Neural cell (in vitro differentiated cells): ENCODE results near the gene TMEM218. TPM values are rescaled to one million over a fixed set of nuclear protein-coding genes. Genes with fewer than 3 reads are reported as not detected.

Experiments used
- H2AFZ ChIP-seq: fragments of 200-600, 300-800 bp; sonication (generic), shearing (Covaris generic); 2 replicates; pipeline ENCODE4 v1.6.0; 2014; ENCODE audit warnings: low read depth, mild to moderate bottlenecking, antibody characterized with exemption, low read length, moderate library complexity
- H3F3A ChIP-seq: fragments of 200-600 bp; shearing (Covaris generic); 2 replicates; pipeline ENCODE4 v1.6.1; 2016; ENCODE audit warnings: mild to moderate bottlenecking, moderate library complexity, mixed read lengths, antibody characterized with exemption, low read length; ENCODE audit not compliant: insufficient read depth, poor library complexity, severe bottlenecking
- H3K27ac ChIP-seq: fragments of 200-600, 300-800 bp; sonication (generic), shearing (Covaris generic); 2 replicates; pipeline ENCODE4 v1.5.1; 2014; ENCODE audit warnings: mild to moderate bottlenecking, low read length, moderate library complexity
- H3K27me3 ChIP-seq: fragments of 300-800, 200-600 bp; sonication (generic), shearing (Covaris generic); 2 replicates; pipeline ENCODE4 v1.6.0; 2014; ENCODE audit warnings: mild to moderate bottlenecking, low read depth, low read length, moderate library complexity; ENCODE audit not compliant: insufficient read depth
- H3K36me3 ChIP-seq: fragments of 300-800, 200-600 bp; sonication (generic), shearing (Covaris generic); 2 replicates; pipeline ENCODE4 v1.5.1; 2014; ENCODE audit warnings: mild to moderate bottlenecking, antibody characterized with exemption, low read length, moderate library complexity; ENCODE audit not compliant: insufficient read depth
- H3K4me2 ChIP-seq: fragments of 300-800, 200-600 bp; sonication (generic), shearing (Covaris generic); 2 replicates; pipeline ENCODE4 v1.6.0; 2014; ENCODE audit warnings: mild to moderate bottlenecking, low read length
- H3K4me3 ChIP-seq: fragments of 300-800, 200-600 bp; sonication (generic), shearing (Covaris generic); 2 replicates; pipeline ENCODE4 v1.5.1; 2014; ENCODE audit warnings: mild to moderate bottlenecking, low read length, moderate library complexity
- H3K79me2 ChIP-seq: fragments of 200-600 bp; shearing (Covaris generic); replicated peaks from 2 replicates; pipeline ENCODE4 v1.6.0; 2014; ENCODE audit warnings: mild to moderate bottlenecking, low read length, moderate library complexity; ENCODE audit not compliant: insufficient read depth
- H3K9ac ChIP-seq: fragments of 300-800, 200-600 bp; sonication (generic), shearing (Covaris generic); 2 replicates; pipeline ENCODE4 v1.6.1; 2016; ENCODE audit warnings: mild to moderate bottlenecking, low read length, mixed read lengths
- H3K9me2 ChIP-seq: fragments of 200-600 bp; shearing (Covaris generic); 2 replicates; pipeline ENCODE4 v1.6.1; 2016; ENCODE audit warnings: mild to moderate bottlenecking, low read length, mixed read lengths; ENCODE audit not compliant: insufficient read depth
- H3K9me3 ChIP-seq: fragments of 200-600, 300-800 bp; sonication (generic), shearing (Covaris generic); 2 replicates; pipeline ENCODE4 v1.6.1; 2016; ENCODE audit warnings: mild to moderate bottlenecking, mixed run types, low read length, moderate library complexity, mixed read lengths
- H4K20me1 ChIP-seq: fragments of 200-600 bp; shearing (Covaris generic); 2 replicates; pipeline ENCODE4 v1.6.1; 2016; ENCODE audit warnings: mild to moderate bottlenecking, mixed run types; ENCODE audit not compliant: insufficient read depth
- EP300 ChIP-seq: fragments of 450-650 bp; conservative IDR thresholded peaks from 2 replicates; pipeline ENCODE4 v1.6.1; 2014; ENCODE audit warnings: antibody characterized with exemption, mild to moderate bottlenecking, moderate library complexity; ENCODE audit not compliant: poor library complexity, severe bottlenecking
- EZH2 ChIP-seq: fragments of 200-600, 300-800 bp; shearing (Covaris generic), sonication (generic); IDR thresholded peaks from 2 replicates; pipeline ENCODE4 v1.6.1; 2014; ENCODE audit warnings: antibody characterized with exemption, low read length, borderline replicate concordance, mild to moderate bottlenecking; ENCODE audit not compliant: insufficient read depth, poor library complexity, severe bottlenecking
- MXI1 ChIP-seq: fragments of 450-650 bp; conservative IDR thresholded peaks from 2 replicates; pipeline ENCODE4 v1.6.1; 2014; ENCODE audit warnings: antibody characterized with exemption, mild to moderate bottlenecking; ENCODE audit not compliant: poor library complexity, severe bottlenecking
- POLR2AphosphoS5 ChIP-seq: IDR thresholded peaks from 2 replicates; pipeline ENCODE4 v1.6.1; 2012
- RAD21 ChIP-seq: fragments of 450-650 bp; conservative IDR thresholded peaks from 2 replicates; pipeline ENCODE4 v1.6.1; 2014; ENCODE audit warnings: antibody characterized with exemption, mild to moderate bottlenecking, moderate library complexity
- SMC3 ChIP-seq: fragments of 450-650 bp; conservative IDR thresholded peaks from 2 replicates; pipeline ENCODE4 v1.6.1; 2014; ENCODE audit warnings: antibody characterized with exemption, mild to moderate bottlenecking, moderate library complexity; ENCODE audit not compliant: poor library complexity
- TAF1 ChIP-seq: IDR thresholded peaks from 2 replicates; pipeline ENCODE4 v1.6.1; 2012; ENCODE audit warnings: low read depth
- polyA plus RNA-seq: library from polyadenylated mRNA; depleted of rRNA; stranded (reverse); fragments of >200 nt; gene quantifications from 2 replicates; pipeline ENCODE4 v1.2.3, GENCODE V29; 2014
- TF ChIP-seq, protein P1 (sequence below): fragments of 450-650 bp; IDR thresholded peaks from 2 replicates; pipeline ENCODE4 v1.5.1; 2014; ENCODE audit warnings: antibody characterized with exemption, mild to moderate bottlenecking, moderate library complexity; ENCODE audit not compliant: poor library complexity, severe bottlenecking
- TF ChIP-seq, protein P2 (sequence below): IDR thresholded peaks from 2 replicates; pipeline ENCODE4 v1.6.1; 2012; ENCODE audit warnings: borderline replicate concordance

TMEM218 gene
- polyA plus RNA-seq, 1 donor from 2014 or later: 70.0 TPM

DNA sequence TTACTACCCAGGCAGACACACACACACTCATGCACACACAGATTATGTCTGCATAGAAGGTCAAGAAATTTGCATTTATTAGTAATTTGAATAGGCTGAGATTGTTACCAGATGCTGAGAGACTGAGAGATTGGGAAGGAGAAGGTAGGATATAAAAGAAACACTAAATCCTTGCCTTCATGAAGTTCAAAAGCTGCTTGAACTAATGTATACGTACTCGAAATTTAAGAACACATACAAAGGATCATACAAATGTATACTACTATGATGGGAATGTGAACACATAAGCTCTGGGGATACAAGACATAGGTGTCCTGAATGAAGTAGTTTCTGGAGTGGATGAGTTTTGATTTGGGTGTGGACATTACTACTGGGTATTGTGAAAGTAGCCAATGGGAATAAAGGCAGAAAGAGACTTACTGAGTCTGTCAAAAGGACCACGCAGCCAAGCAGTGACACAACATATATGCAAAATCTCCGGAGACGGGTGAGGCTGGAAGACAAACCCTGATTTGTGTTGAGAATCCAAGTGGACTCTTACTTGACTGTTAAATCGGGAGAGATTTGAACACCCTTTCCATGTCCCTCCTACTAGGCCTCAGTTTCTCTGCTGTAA lies 45.8 kb upstream of the TMEM218 start:
- H3K4me2 ChIP-seq: no peak overlapping the region
- no peaks in the 10 kb centered on the region for H3K9me3 ChIP-seq
- H4K20me1 ChIP-seq: no peaks in the 10 kb centered on the region
- H3K79me2 ChIP-seq: no peaks in the 10 kb centered on the region
- no peak overlapping the region for H3K4me3 ChIP-seq
- no peak overlapping the region for H3K9ac ChIP-seq
- H2AFZ ChIP-seq: no peak overlapping the region
- no peaks in the 10 kb centered on the region for H3K9me2 ChIP-seq
- no peaks in the 10 kb centered on the region for H3K36me3 ChIP-seq
- no peak for TF ChIP-seq EP300
- TF ChIP-seq, protein P1, sequence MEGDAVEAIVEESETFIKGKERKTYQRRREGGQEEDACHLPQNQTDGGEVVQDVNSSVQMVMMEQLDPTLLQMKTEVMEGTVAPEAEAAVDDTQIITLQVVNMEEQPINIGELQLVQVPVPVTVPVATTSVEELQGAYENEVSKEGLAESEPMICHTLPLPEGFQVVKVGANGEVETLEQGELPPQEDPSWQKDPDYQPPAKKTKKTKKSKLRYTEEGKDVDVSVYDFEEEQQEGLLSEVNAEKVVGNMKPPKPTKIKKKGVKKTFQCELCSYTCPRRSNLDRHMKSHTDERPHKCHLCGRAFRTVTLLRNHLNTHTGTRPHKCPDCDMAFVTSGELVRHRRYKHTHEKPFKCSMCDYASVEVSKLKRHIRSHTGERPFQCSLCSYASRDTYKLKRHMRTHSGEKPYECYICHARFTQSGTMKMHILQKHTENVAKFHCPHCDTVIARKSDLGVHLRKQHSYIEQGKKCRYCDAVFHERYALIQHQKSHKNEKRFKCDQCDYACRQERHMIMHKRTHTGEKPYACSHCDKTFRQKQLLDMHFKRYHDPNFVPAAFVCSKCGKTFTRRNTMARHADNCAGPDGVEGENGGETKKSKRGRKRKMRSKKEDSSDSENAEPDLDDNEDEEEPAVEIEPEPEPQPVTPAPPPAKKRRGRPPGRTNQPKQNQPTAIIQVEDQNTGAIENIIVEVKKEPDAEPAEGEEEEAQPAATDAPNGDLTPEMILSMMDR: no peak
- TF ChIP-seq, protein P2, sequence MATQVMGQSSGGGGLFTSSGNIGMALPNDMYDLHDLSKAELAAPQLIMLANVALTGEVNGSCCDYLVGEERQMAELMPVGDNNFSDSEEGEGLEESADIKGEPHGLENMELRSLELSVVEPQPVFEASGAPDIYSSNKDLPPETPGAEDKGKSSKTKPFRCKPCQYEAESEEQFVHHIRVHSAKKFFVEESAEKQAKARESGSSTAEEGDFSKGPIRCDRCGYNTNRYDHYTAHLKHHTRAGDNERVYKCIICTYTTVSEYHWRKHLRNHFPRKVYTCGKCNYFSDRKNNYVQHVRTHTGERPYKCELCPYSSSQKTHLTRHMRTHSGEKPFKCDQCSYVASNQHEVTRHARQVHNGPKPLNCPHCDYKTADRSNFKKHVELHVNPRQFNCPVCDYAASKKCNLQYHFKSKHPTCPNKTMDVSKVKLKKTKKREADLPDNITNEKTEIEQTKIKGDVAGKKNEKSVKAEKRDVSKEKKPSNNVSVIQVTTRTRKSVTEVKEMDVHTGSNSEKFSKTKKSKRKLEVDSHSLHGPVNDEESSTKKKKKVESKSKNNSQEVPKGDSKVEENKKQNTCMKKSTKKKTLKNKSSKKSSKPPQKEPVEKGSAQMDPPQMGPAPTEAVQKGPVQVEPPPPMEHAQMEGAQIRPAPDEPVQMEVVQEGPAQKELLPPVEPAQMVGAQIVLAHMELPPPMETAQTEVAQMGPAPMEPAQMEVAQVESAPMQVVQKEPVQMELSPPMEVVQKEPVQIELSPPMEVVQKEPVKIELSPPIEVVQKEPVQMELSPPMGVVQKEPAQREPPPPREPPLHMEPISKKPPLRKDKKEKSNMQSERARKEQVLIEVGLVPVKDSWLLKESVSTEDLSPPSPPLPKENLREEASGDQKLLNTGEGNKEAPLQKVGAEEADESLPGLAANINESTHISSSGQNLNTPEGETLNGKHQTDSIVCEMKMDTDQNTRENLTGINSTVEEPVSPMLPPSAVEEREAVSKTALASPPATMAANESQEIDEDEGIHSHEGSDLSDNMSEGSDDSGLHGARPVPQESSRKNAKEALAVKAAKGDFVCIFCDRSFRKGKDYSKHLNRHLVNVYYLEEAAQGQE: no peak
- TF ChIP-seq EZH2: no peak
- TF ChIP-seq POLR2AphosphoS5: no peak
- no peak for TF ChIP-seq TAF1
- no peak for TF ChIP-seq SMC3
- no peak for TF ChIP-seq RAD21
- TF ChIP-seq MXI1: no peak
- H3K27ac ChIP-seq: no peak overlapping the region
- no peaks in the 10 kb centered on the region for H3K27me3 ChIP-seq
- H3F3A ChIP-seq: no peaks in the 10 kb centered on the region

DNA sequence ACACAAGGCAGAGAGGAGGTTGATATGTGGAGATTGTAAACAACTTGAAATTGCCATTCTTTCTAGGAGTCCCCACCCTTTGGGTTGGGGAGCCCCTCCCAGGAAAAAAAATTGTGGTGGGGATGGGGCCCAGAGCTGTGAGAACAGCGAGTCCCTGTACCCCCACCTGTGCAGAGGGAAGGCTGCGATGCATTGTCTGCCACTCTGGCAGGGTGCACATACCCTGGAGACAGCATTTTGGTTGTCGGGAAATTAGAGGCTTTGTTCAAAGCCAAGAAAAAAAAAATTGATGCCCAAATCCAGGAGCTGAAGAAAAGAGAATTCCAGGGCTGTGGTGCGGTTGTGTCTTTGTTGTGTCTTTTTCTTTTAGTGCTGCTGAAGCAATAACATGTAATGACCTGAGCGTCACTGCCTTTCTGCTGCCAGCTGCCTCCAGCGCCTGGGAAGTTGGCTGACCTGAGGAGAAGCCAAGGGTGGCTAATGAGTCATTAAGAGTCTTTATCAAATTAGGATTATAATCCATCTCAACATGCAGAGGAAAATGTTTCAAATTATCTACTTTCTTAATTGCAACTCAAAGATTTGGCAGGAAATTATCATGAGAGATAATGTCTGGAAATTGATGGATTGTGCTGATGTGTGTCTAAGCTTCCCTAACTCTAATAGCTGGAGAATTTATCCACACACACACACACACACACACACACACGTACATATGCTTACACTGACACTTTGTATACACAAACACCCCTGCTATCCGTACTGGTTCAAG lies 45.1 kb upstream of the TMEM218 start:
- TF ChIP-seq, protein P2: no peak
- TF ChIP-seq TAF1 (no peak), EP300 (no peak), RAD21 (no peak), POLR2AphosphoS5 (no peak), SMC3 (no peak), MXI1 (no peak), EZH2 (no peak)
- TF ChIP-seq, protein P1: no peak
- no peaks in the 10 kb centered on the region for H3K79me2 ChIP-seq
- no peak overlapping the region for H3K9ac ChIP-seq
- no peak overlapping the region for H3K4me2 ChIP-seq
- no peaks in the 10 kb centered on the region for H3K9me3 ChIP-seq
- H3K27ac ChIP-seq: no peak overlapping the region
- H3F3A ChIP-seq: no peaks in the 10 kb centered on the region
- no peaks in the 10 kb centered on the region for H4K20me1 ChIP-seq
- no peaks in the 10 kb centered on the region for H3K9me2 ChIP-seq
- no peak overlapping the region for H2AFZ ChIP-seq
- H3K4me3 ChIP-seq: no peak overlapping the region
- no peaks in the 10 kb centered on the region for H3K36me3 ChIP-seq
- H3K27me3 ChIP-seq: no peaks in the 10 kb centered on the region
